Activated CD4-positive, alpha-beta T cell treated with anti-CD3 and anti-CD28 coated beads, Interleukin-2, amount 50 U/mL, for 4 hours (primary cell): Measurements from ENCODE around the gene ASIC2.

Source experiments
- DNase-seq, 2 experiments: peaks; one replicate each; pipeline ENCODE4 v3.0.0-alpha.2; 2020

The ASIC2 gene

GRCh38 chr17:33287096-33287725, 5.9 kb downstream of the ASIC2 start:
- DNase-seq, result no peak

GRCh38 chr17:33285413-33285812, 7.7 kb downstream of the ASIC2 start:
- no peak for DNase-seq

GRCh38 chr17:33284022-33284421, 9.1 kb downstream of the ASIC2 start:
- DNase-seq, result no peak

- no peak for DNase-seq
Observed at GRCh38 chr17:33280162-33280943, 12.7 kb downstream of the ASIC2 start.

GRCh38 chr17:33277436-33278100, 15.5 kb downstream of the ASIC2 start:
- no peak for DNase-seq

GRCh38 chr17:33273743-33274410, 19.2 kb downstream of the ASIC2 start:
- DNase-seq, result no peak

- no peak for DNase-seq
Observed at GRCh38 chr17:33273271-33273670, 19.8 kb downstream of the ASIC2 start.

- DNase-seq, result no peak
Observed at GRCh38 chr17:33272438-33272837, 20.7 kb downstream of the ASIC2 start.

GRCh38 chr17:33269337-33270060, 23.6 kb downstream of the ASIC2 start:
- DNase-seq, result no peak

GRCh38 chr17:33267851-33268548, 25.1 kb downstream of the ASIC2 start:
- no peak for DNase-seq

GRCh38 chr17:33267271-33267790, 25.8 kb downstream of the ASIC2 start:
- no peak for DNase-seq

GRCh38 chr17:33266611-33267010, 26.5 kb downstream of the ASIC2 start:
- no peak for DNase-seq

GRCh38 chr17:33266116-33266515, 27.0 kb downstream of the ASIC2 start:
- DNase-seq, result no peak

- no peak for DNase-seq
Observed at GRCh38 chr17:33263396-33263795, 29.7 kb downstream of the ASIC2 start.

GRCh38 chr17:33262266-33263123, 30.6 kb downstream of the ASIC2 start:
- DNase-seq, result no peak

GRCh38 chr17:33261820-33262219, 31.3 kb downstream of the ASIC2 start:
- DNase-seq, result no peak

- no peak for DNase-seq
Observed at GRCh38 chr17:33260638-33261037, 32.5 kb downstream of the ASIC2 start.

GRCh38 chr17:33258296-33258695, 34.8 kb downstream of the ASIC2 start:
- DNase-seq, result no peak

GRCh38 chr17:33245183-33245582, 47.9 kb downstream of the ASIC2 start:
- DNase-seq, result no peak

- DNase-seq, result no peak
Observed at GRCh38 chr17:33243732-33244131, 49.4 kb downstream of the ASIC2 start.
